Prostate gland (tissue), 2 donors: ENCODE data around the gene FEZF1. TPM values are rescaled to one million over a fixed set of nuclear protein-coding genes. Genes with fewer than 3 reads are reported as not detected.

Experiments
- DNase-seq: peaks from one replicate; pipeline ENCODE4 v3.0.0-alpha.2; 2019; ENCODE audit warnings: low spot score
- H3K27ac ChIP-seq, 2 donors: fragments of 200-600 bp; sonication (generic); 2 replicates each; pipeline ENCODE4 v1.5.1; 2017 to 2019
- H3K27me3 ChIP-seq: fragments of 200-600 bp; sonication (generic); replicated peaks from 2 replicates; pipeline ENCODE4 v1.5.1; 2019; ENCODE audit not compliant: insufficient read depth
- H3K36me3 ChIP-seq, 2 donors: fragments of 200-600 bp; sonication (generic); 1 replicate in 1 of 2; 2 replicates in 1 of 2; pipeline versions ENCODE4 v1.5.1 to v1.8.1; 2017 to 2019
- H3K4me1 ChIP-seq: fragments of 200-600 bp; sonication (generic); replicated peaks from 2 replicates; pipeline ENCODE4 v1.5.1; 2019
- H3K4me3 ChIP-seq, 2 donors: fragments of 200-600 bp; sonication (generic); 2 replicates each; pipeline ENCODE4 v1.5.1; 2017 to 2019
- H3K9me3 ChIP-seq: fragments of 200-600 bp; sonication (generic); 2 replicates; pipeline ENCODE4 v1.5.1; 2017
- POLR2A ChIP-seq: fragments of 450-650 bp; IDR thresholded peaks from one replicate; pipeline ENCODE4 v1.6.1; 2016; ENCODE audit warnings: antibody characterized with exemption, mild to moderate bottlenecking
- POLR2AphosphoS5 ChIP-seq: sonication (generic); formaldehyde crosslinking; IDR thresholded peaks from one replicate; pipeline ENCODE4 v1.6.1; 2017; ENCODE audit warnings: antibody characterized with exemption
- WGBS: methylation state at CpG from one replicate; pipeline ENCODE4 v1.1.5; 2018; 5-methylcytosine and 5-hydroxymethylcytosine counted together
- intact Hi-C: fragments of 100-400 bp; cut with DNase I; formaldehyde crosslinking; loops from one replicate; pipeline ENCODE4 v1.14.2; 2022
- total RNA-seq, 2 donors: library from RNA; depleted of rRNA; stranded (reverse); fragments of >200 nt; gene quantifications; one replicate each; pipeline ENCODE4 v1.1.0, GENCODE V29; 2016
- TF ChIP-seq, protein P1 (sequence below), 4 experiments: fragments of 200-600 bp in 2 of 4; fragments of 450-650 bp in 2 of 4; sonication (generic) in 2 of 4; IDR thresholded peaks; 1 replicate in 3 of 4; 2 replicates in 1 of 4; pipeline ENCODE4 v1.5.1; 2016 to 2019; ENCODE audit warnings: antibody characterized with exemption in 4 of 4, mild to moderate bottlenecking in 2 of 4, moderate library complexity in 2 of 4

Gene FEZF1
- total RNA-seq, 2 donors from 2014 or later: 2.6 TPM; not detected in 1

DNA sequence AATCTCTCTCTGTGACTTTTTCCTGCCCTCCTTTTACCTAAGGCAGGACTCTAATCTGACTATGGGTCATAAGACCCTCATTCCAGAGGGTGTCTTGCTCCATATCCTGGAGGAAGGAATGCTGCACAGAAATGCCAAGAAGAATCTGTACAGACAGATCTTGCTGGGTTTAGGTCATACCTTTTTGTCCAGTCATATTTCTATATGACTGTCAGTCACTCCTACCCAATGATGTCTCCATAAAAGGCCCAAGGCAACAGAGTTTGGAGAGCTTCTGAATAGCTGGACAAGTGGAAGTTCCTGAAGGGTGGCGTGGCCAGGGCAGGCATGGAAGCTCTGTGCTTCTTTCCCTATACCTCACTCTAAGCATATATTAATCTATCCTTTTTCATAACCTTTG lies 47.5 kb downstream of the FEZF1 start:
- intact Hi-C loops: no loop called here
- Histone ChIP-seq H3K9me3 (no peaks in the 10 kb centered on the region), H3K27me3 (peaks cover 2% of the 10 kb centered on the region), H3K4me1 (no peaks in the 10 kb centered on the region), H3K36me3 (no peaks in the 10 kb centered on the region), H3K27ac (no peak overlapping the region), H3K4me3 (no peak overlapping the region)
- no peak for DNase-seq
- TF ChIP-seq POLR2A: no peak
- TF ChIP-seq, protein P1, sequence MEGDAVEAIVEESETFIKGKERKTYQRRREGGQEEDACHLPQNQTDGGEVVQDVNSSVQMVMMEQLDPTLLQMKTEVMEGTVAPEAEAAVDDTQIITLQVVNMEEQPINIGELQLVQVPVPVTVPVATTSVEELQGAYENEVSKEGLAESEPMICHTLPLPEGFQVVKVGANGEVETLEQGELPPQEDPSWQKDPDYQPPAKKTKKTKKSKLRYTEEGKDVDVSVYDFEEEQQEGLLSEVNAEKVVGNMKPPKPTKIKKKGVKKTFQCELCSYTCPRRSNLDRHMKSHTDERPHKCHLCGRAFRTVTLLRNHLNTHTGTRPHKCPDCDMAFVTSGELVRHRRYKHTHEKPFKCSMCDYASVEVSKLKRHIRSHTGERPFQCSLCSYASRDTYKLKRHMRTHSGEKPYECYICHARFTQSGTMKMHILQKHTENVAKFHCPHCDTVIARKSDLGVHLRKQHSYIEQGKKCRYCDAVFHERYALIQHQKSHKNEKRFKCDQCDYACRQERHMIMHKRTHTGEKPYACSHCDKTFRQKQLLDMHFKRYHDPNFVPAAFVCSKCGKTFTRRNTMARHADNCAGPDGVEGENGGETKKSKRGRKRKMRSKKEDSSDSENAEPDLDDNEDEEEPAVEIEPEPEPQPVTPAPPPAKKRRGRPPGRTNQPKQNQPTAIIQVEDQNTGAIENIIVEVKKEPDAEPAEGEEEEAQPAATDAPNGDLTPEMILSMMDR (IDR thresholded peaks at IDR 0.05): no peak
- no peak for TF ChIP-seq POLR2AphosphoS5
- 81% methylated on average over 1 of the region's 1 CpG for WGBS

DNA sequence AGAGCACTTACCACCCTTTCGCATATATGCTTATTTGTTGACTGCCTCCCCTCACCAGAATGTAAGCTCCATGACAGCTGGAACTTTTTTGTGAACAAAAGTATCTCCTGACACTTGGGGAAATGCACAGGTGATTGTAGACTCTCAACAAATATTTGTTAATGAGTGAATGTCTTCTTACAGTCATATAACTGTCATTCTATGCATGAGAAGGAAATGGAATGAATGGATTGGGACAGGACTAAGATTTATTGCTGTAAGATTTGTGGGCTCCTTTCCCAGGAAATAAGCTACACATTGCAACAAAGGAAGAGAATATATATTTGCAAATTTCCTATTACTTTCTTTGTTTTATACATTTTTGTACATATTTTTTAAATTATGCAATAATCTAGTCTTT lies 48.5 kb downstream of the FEZF1 start:
- Histone ChIP-seq H3K27ac (no peak overlapping the region), H3K27me3 (peaks cover 2% of the 10 kb centered on the region), H3K9me3 (no peaks in the 10 kb centered on the region), H3K4me3 (no peak overlapping the region), H3K4me1 (no peaks in the 10 kb centered on the region), H3K36me3 (no peaks in the 10 kb centered on the region)
- DNase-seq: no peak
- 47% methylated on average over 1 of the region's 1 CpG for WGBS
- intact Hi-C loops: no loop called here
- no peak for TF ChIP-seq POLR2A
- TF ChIP-seq POLR2AphosphoS5: no peak
- TF ChIP-seq, protein P1 (IDR thresholded peaks at IDR 0.05): no peak

DNA sequence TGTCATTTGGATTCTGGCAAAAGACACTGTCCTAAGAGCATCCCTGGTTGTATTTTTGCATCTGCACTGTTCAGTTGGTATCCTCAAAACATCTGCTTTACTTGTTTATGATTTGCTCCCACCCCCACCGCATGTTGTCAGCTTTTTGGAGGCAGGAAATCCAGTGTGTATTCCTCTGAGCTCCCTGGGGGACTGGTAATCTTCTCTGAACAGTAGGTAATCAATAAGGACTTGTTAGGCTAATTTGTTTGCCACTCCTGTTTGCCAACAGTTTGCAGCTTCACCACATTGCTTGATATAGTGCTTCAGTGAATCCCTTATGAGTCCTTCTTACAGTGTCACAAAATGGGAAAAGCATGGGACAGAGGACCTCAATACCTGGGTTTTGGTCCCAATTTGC lies 49.1 kb downstream of the FEZF1 start:
- Histone ChIP-seq H3K4me1 (no peaks in the 10 kb centered on the region), H3K9me3 (no peaks in the 10 kb centered on the region), H3K36me3 (no peaks in the 10 kb centered on the region), H3K27me3 (peaks cover 2% of the 10 kb centered on the region), H3K27ac (no peak overlapping the region), H3K4me3 (no peak overlapping the region)
- TF ChIP-seq POLR2A: no peak
- no peak for TF ChIP-seq POLR2AphosphoS5
- TF ChIP-seq, protein P1 (IDR thresholded peaks at IDR 0.05): no peak
- intact Hi-C loops: no loop called here
- WGBS: 5% methylated on average over 1 of the region's 1 CpG
- no peak for DNase-seq

Other genes starting within 250 kb of the FEZF1 start
- 10 to 100 TPM; 21.6 to 24.1 TPM for gene AASS, start 160.5 kb downstream of the FEZF1 start, total RNA-seq